GM12872 (cell line): ENCODE results near the gene ALOX5.

Experiments
- CTCF ChIP-seq: IDR thresholded peaks from 3 replicates; pipeline ENCODE4 v1.5.1; 2011; ENCODE audit warnings: low read depth, mild to moderate bottlenecking, low read length, moderate library complexity; ENCODE audit not compliant: insufficient read depth

ALOX5 gene

DNA sequence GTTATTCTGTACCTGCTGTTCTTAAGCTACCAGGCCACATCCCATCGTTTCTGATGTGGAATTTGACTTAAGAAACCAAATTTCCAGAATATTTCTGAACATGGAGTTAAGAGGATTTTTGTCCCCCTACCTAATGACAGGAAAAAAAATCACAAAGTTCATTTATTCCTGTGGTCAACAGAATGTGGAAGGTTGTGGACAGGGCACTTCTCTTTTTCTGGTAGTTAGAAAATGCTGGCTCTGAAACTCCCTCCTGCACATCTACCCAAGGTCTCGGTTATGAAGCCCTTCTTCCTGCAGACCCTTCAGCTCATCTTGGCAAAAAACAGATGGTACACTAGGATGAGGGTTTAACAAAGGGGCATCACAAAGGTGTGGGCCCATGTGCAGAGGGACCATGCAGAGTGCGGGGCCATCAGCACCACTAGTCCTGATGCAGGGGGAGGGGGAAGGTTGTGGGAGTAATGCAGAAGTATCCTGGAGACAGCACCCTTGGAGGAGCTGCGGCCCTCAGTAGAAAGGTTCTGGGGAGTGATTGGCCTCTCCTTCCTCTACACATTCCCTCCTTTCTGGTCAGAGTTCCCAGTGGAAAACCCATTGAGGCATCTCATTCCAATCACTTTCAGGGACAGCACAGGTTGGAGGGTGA is 9.8 kb downstream of the ALOX5 start:
- TF ChIP-seq CTCF, result no peak

- no peak for TF ChIP-seq CTCF
Measured at GRCh38 chr10:45386657-45387056, 12.6 kb downstream of the ALOX5 start.

GRCh38 chr10:45387096-45387893 is 13.3 kb downstream of the ALOX5 start:
- TF ChIP-seq CTCF, result no peak

- no peak for TF ChIP-seq CTCF
Measured at GRCh38 chr10:45395554-45395953, 21.5 kb downstream of the ALOX5 start.

DNA sequence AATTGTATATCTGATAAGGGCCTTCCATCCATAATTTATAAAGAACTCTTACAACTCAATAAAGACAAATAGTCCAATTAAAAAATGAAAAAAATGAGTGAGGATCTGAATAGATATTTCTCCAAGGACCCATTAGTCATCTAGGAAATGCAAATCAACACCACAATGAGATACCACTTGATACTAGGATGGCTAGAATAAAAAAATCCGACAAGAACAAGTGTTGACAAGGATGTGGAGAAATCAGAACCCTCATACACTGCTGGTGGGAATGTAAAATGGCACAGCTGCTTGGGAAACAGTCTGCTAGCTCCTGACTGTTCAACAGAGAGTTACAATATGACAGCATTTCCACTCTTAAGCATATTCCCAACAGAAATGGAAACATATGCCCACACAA is 24.6 kb downstream of the ALOX5 start:
- TF ChIP-seq CTCF, result no peak

- no peak for TF ChIP-seq CTCF
Measured at GRCh38 chr10:45399113-45399512, 25.1 kb downstream of the ALOX5 start.

DNA sequence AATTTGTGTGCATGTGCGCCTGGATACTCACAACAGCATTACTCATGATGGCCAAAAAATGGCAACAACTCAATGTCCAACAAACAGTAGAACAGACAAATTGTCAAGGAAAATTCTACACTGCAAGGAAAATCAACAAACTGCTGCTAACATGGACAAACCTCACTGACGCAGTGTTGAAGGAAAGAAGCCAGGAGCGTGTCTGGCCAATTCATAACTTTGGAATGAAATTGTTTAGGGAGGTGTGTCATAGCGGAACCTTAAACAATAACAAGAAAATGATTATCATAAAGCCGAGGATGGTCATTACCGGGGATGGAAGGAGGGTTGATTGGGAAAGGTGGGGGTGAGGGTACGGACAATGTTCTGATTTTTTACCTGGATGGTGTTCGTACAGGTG is 29.1 kb downstream of the ALOX5 start:
- no peak for TF ChIP-seq CTCF
